Kidney epithelial cell (primary cell): Measurements from ENCODE around the gene RNASE11. TPM values are rescaled to one million over a fixed set of nuclear protein-coding genes. Genes with fewer than 3 reads are reported as not detected.

Experiments used
- DNase-seq: peaks from one replicate; pipeline ENCODE4 v3.0.0-alpha.2; 2010; ENCODE audit warnings: low read depth
- H3K27me3 ChIP-seq: 2 replicates; pipeline ENCODE4 v1.6.0; 2011; ENCODE audit warnings: low read length; ENCODE audit not compliant: control insufficient read depth, insufficient read depth
- H3K36me3 ChIP-seq: 2 replicates; pipeline ENCODE4 v1.5.1; 2011; ENCODE audit warnings: low read length; ENCODE audit not compliant: control insufficient read depth, insufficient read depth
- H3K4me3 ChIP-seq: 2 replicates; pipeline ENCODE4 v1.5.1; 2011; ENCODE audit warnings: low read depth, mild to moderate bottlenecking, control low read depth, low read length
- total RNA-seq: library from RNA; depleted of rRNA; stranded (reverse); fragments of >200 nt; gene quantifications from 2 replicates; pipeline ENCODE4 v1.2.3, GENCODE V29; 2015
- TF ChIP-seq, protein P1 (sequence below): IDR thresholded peaks from 2 replicates; pipeline ENCODE4 v1.5.1; 2011; ENCODE audit warnings: mild to moderate bottlenecking, moderate library complexity, low read length, control low read depth, inconsistent platforms; ENCODE audit not compliant: insufficient read depth, poor library complexity, severe bottlenecking

The RNASE11 gene
- total RNA-seq, 1 donor from 2014 or later: not detected

GRCh38 chr14:20563971-20564370, 23.8 kb downstream of the RNASE11 start:
- H3K4me3 ChIP-seq: no peak overlapping the region
- H3K27me3 ChIP-seq: no peaks in the 10 kb centered on the region
- no peak for DNase-seq
- H3K36me3 ChIP-seq: no peaks in the 10 kb centered on the region
- TF ChIP-seq, protein P1, sequence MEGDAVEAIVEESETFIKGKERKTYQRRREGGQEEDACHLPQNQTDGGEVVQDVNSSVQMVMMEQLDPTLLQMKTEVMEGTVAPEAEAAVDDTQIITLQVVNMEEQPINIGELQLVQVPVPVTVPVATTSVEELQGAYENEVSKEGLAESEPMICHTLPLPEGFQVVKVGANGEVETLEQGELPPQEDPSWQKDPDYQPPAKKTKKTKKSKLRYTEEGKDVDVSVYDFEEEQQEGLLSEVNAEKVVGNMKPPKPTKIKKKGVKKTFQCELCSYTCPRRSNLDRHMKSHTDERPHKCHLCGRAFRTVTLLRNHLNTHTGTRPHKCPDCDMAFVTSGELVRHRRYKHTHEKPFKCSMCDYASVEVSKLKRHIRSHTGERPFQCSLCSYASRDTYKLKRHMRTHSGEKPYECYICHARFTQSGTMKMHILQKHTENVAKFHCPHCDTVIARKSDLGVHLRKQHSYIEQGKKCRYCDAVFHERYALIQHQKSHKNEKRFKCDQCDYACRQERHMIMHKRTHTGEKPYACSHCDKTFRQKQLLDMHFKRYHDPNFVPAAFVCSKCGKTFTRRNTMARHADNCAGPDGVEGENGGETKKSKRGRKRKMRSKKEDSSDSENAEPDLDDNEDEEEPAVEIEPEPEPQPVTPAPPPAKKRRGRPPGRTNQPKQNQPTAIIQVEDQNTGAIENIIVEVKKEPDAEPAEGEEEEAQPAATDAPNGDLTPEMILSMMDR: no peak

GRCh38 chr14:20560961-20561360, 26.8 kb downstream of the RNASE11 start, which contains the start of gene RNASE9:
Gene RNASE9, minus strand, starts transcription at chr14:20561047.
- H3K36me3 ChIP-seq: no peaks in the 10 kb centered on the region
- TF ChIP-seq, protein P1: no peak

GRCh38 chr14:20559461-20559904, 28.3 kb downstream of the RNASE11 start:
- TF ChIP-seq, protein P1: no peak
- Histone ChIP-seq H3K4me3 (no peak overlapping the region), H3K36me3 (no peaks in the 10 kb centered on the region), H3K27me3 (no peaks in the 10 kb centered on the region)
- no peak for DNase-seq

More at GRCh38 chr14:20560961-20561360, 26.8 kb downstream of the RNASE11 start, which contains the start of gene RNASE9:
- Histone ChIP-seq H3K27me3 (no peaks in the 10 kb centered on the region), H3K4me3 (no peak within 1 kb of the TSS)
- no peak for DNase-seq

DNA sequence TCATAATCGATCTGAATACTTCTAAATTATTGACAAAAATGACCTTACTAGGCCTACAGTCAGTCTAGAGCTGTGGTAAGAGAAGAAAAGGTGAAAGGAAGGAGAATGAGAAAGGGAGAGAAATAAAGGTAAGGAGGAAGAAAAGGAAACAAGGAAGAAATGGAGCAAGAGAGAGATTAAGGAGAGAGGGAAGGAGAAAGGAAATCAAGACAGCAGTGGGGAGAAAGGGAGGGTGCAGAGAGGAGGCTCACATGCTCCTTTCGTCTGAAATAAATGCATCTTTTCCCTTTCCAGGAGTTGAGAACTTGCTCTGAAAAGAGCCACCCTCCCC, 30.6 kb downstream of the RNASE11 start:
- Histone ChIP-seq H3K36me3 (no peaks in the 10 kb centered on the region), H3K4me3 (no peak overlapping the region), H3K27me3 (no peaks in the 10 kb centered on the region)
- DNase-seq: no peak
- TF ChIP-seq, protein P1: no peak

- Histone ChIP-seq H3K4me3 (no peak overlapping the region), H3K27me3 (no peaks in the 10 kb centered on the region), H3K36me3 (no peaks in the 10 kb centered on the region)
- DNase-seq: no peak
- TF ChIP-seq, protein P1: no peak
Observed at GRCh38 chr14:20556500-20557211, 31.1 kb downstream of the RNASE11 start.

DNA sequence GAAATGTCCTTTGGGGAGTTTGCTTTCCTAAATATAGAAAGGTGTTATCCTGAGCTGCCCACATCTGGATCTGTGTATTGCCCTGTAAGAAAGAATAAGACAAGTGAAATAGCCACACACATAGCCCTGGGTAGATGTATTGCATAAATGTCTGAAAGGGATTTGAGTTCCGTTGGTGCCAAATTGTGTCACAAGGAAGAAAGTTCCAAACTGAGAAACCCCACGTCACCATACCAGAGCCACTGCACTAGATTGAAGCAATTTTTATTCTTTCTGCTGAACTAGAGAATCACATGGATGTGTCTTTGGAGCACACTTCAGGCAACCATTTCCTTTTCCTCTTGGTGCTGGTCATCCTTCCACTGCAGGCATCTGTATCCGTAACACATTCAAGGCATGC, 32.0 kb downstream of the RNASE11 start:
- DNase-seq: no peak
- no peaks in the 10 kb centered on the region for H3K27me3 ChIP-seq
- TF ChIP-seq, protein P1: no peak

More for the DNA sequence above, 32.0 kb downstream of the RNASE11 start:
- Histone ChIP-seq H3K36me3 (no peaks in the 10 kb centered on the region), H3K4me3 (no peak overlapping the region)
